ENCODE measurements around the gene SLC5A5. TPM values are rescaled to one million over a fixed set of nuclear protein-coding genes. Genes with fewer than 3 reads are reported as not detected.

SLC5A5 gene
- total and polyA plus RNA-seq, 11 donors: not detected

DNA sequence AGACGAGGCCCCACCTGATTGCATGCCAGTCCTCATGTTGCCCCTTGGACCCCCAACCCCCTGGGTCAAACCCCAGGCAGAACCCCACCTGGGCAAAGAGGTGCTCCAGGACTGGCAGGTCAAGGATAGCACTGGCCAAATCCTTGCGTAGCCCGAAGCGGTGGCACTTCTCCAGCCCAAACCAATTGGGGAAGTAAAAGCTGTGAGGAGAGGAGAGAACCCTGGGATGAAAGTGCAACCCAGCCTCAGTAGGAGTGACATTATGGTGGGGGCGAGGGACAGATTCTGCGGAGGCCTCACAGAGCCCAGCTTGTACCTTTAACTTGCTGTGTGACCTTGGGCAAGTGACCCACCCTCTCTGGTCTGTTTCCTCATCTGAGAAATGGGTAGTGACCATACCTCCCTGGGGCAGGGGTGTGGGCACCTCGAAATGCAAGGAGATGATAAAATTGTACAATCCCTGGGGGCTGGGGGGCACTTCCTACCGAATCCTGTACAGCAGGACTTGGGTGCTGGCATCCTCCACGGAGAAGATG lies 28.4 kb upstream of the SLC5A5 start:
- Histone ChIP-seq H3K27ac (no peak overlapping the region), H3K27me3 (peaks cover 0 to 48% (median 9%) of the 10 kb centered on the region in 9 donors), H3K4me1 (peaks cover 0 to 56% (median 7%) of the 10 kb centered on the region in 12 donors), H3K36me3 (peaks cover 0 to 57% (median 0%) of the 10 kb centered on the region in 9 donors), H3K4me3 (no peak overlapping the region), H3K9me3 (no peaks in the 10 kb centered on the region)
- intact Hi-C loops (cut with DNase I): no loop called here
- no peak for TF ChIP-seq POLR2A (IDR thresholded peaks at IDR 0.05)
- no peak for TF ChIP-seq CTCF (IDR thresholded peaks at IDR 0.05)
- no peak for ATAC-seq
- no peak for DNase-seq
- 86 to 94% (median 89%) methylated on average over 8 to 9 of the region's 9 CpGs for WGBS, 4 donors

GRCh38 chr19:17843908-17844490 lies 27.7 kb upstream of the SLC5A5 start:
- Histone ChIP-seq H3K36me3 (peaks cover 0 to 51% (median 0%) of the 10 kb centered on the region in 9 donors), H3K27ac (no peak overlapping the region), H3K4me1 (peaks cover 0 to 62% (median 8%) of the 10 kb centered on the region in 12 donors), H3K9me3 (no peaks in the 10 kb centered on the region), H3K4me3 (no peak overlapping the region), H3K27me3 (peaks cover 0 to 48% (median 9%) of the 10 kb centered on the region in 9 donors)
- intact Hi-C loops (cut with DNase I): no loop called here
- ATAC-seq (no peak), DNase-seq (no peak)
- no peak for TF ChIP-seq CTCF (IDR thresholded peaks at IDR 0.05)
- TF ChIP-seq POLR2A (IDR thresholded peaks at IDR 0.05): no peak
- 81 to 90% (median 86%) methylated on average over 14 of the region's 14 CpGs for WGBS, 4 donors

GRCh38 chr19:17846146-17846545 lies 25.6 kb upstream of the SLC5A5 start:
- Histone ChIP-seq H3K4me3 (peak overlapping the region in 1 of 12 donors; percentile 73), H3K4me1 (peaks cover 0 to 84% (median 8%) of the 10 kb centered on the region in 12 donors), H3K27ac (peak overlapping the region in 1 of 12 donors; percentile 95), H3K27me3 (peaks cover 0 to 33% (median 1%) of the 10 kb centered on the region in 9 donors), H3K9me3 (no peaks in the 10 kb centered on the region), H3K36me3 (peaks cover 0 to 31% (median 0%) of the 10 kb centered on the region in 9 donors)
- intact Hi-C loops (cut with DNase I): no loop called here
- no peak for ATAC-seq
- 86 to 89% (median 88%) methylated on average over 8 of the region's 8 CpGs for WGBS, 4 donors
- DNase-seq: no peak
- TF ChIP-seq POLR2A (IDR thresholded peaks at IDR 0.05): no peak
- no peak for TF ChIP-seq CTCF (IDR thresholded peaks at IDR 0.05)

- peaks cover 0 to 20% (median 0%) of the 10 kb centered on the region in 9 donors for H3K27me3 ChIP-seq
- H3K4me3 ChIP-seq: peak within 1 kb of the TSS in 11 of 12 donors; percentile 10 to 73 (median 46)
- DNase-seq (peak; percentile 64 to 90 (median 71)), ATAC-seq (peak in 3 of 4 donors; percentile 59 to 80 (median 77))
- peak within 1 kb of the TSS in 10 of 12 donors; percentile 15 to 95 (median 71) for H3K27ac ChIP-seq
- H3K4me1 ChIP-seq: peaks cover 0 to 81% (median 3%) of the 10 kb centered on the region in 12 donors
- TF ChIP-seq POLR2A (IDR thresholded peaks at IDR 0.05) (no peak), CTCF (IDR thresholded peaks at IDR 0.05) (no peak)
- intact Hi-C loops (cut with DNase I): no loop called here
- H3K9me3 ChIP-seq: no peaks in the 10 kb centered on the region
- 6 to 14% (median 8%) methylated on average over 11 to 40 of the region's 40 CpGs for WGBS, 4 donors
- peaks cover 0 to 20% (median 0%) of the 10 kb centered on the region in 9 donors for H3K36me3 ChIP-seq
Observed at GRCh38 chr19:17847538-17848366, 24.0 kb upstream of the SLC5A5 start, which contains the start of gene JAK3. Gene JAK3, minus strand, starts transcription at chr19:17847982. Its CDS starts 3,565 bp downstream, at chr19:17844417.
